GM18526 (cell line): ENCODE results near the gene RSPO3.

Source experiments
- POLR2A ChIP-seq: IDR thresholded peaks from 3 replicates; pipeline ENCODE4 v1.6.1; 2011; ENCODE audit not compliant: insufficient read length; ENCODE audit errors: extremely low read depth

RSPO3 gene

DNA sequence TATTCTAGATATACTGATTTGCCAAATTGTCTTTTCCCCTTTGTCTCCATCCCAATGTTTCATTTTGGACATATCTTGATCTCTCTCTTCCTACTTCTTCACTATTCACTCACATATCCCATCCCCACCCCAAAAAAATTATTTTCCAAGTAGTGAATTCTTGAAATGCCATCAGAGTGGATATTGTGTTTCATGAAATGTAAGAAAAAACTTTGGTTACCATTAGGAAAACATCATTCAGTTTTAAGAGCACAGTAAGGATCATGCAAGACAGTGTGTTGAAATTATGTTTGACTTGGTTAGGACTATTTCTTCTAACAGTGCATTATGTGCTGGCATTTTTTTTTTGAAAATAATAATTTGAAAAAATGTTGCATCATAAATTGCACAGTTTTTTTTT lies 5.7 kb downstream of the RSPO3 start:
- TF ChIP-seq POLR2A: no peak

DNA sequence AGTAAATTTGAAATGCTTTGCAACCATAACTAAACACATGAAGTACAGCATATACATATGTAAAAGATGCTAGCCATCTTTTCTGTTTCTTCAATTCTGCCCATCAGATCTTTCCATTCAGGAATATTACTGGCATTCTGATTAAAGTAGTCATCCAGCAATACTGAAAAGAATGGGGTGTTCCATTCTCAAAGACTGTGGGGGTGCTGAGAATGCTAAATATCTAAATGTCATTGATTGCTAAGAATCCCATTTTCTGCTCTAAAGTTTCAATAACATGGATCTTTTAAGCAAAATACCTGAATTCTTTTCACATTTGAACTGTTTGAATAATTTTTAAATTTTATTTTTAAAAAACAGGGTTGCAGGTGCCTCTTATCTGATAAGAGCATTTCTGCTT lies 6.2 kb downstream of the RSPO3 start:
- no peak for TF ChIP-seq POLR2A

DNA sequence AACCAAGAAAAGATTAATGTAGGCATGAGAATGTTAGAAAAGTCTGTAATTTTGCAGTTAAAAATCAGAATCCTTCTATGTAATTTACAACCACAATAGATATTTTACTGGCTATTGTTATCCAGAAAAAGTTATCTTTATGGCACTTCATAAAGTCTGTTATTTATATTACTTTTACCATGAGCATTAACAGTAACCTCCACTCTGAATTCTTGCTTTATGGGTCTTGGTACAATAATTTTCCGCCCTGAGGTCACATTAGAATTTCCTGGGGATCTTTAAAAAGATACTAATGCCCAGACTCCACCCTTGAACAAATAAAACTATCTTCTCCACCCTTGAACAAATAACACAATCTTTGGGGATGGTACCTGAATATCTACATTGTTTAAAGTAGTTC lies 9.6 kb downstream of the RSPO3 start:
- no peak for TF ChIP-seq POLR2A

DNA sequence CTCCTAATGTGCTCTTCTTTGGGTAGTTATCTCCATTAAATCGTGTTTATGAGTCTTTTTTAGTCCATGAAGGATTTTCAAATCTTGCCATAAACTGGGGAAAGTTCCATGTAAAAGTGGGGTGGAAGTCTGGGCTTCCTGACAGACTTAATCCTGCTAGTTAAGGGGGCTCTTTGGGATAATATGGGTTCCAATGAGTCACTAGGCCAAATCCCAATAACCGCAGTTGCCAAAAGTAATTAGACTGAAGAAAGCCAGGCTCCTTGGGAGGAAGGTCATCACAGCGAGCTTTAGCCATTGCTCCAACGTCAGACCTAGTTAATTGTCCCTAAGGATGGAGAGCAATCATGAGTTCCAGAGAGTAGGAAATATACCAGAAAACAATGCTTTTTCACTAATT lies 10.8 kb downstream of the RSPO3 start:
- TF ChIP-seq POLR2A: no peak

DNA sequence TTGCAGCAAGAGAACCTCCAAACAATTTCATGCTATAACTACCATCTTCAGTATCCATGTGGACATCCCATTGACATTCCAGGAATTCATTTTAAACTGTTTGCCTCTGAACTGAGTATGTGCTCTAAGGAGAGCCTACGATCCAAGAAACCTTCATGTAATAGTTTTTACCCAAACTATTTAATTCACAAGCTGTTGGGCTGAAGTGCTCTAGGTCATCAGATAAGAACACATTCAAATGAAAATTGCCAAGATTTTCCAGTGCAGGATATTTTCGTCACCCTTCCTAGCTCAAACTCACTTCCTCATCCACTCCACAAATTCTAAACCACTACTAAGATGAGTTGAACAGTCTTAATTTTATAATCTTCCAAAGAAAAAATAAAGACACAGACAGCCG lies 12.8 kb downstream of the RSPO3 start:
- no peak for TF ChIP-seq POLR2A

DNA sequence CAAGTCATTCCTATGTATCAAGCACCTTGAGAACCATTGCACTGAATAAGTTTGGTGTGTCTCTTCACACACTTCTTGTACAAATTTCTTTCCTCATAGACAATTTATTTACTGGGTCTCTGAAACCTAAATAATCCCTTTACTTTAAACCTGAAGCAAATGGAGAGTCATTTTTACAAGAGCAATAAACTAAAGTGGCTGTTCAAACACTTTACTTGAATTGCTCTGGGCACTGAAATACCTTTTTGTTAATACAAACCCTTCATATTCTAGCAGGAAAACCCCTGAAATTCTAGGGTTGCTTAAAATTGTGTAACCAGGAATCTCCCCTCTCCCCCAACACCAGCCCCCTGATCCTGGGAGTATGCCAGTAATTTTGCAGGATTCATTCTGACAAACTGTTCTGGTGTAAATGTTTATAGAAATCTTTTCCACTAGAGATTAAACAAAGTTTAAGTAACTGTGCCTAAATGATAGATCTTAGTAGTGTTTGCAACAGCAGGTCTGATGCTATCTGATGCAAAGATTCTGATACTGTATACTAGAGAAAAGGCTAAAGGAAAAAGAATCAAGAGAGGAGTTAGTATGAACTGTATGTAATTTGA lies 13.4 kb downstream of the RSPO3 start:
- TF ChIP-seq POLR2A: no peak

DNA sequence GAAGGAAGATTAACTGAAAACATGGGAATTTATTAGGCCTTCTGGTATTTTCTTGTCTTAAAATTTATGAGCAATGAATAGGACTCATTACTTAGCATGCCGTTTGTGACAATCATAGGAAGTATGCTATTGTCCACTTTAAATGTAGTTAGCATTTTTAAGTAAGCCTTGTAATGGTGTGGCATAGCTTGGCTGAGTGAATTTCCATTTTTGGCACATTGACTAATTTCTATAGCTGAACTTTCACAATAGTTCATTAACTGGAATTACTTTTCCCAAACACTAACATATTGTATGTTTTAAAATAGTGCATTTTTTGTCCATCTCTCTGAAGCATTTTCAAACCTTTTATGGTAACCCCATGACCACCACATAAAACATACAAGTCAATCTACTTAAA lies 15.7 kb downstream of the RSPO3 start:
- TF ChIP-seq POLR2A: no peak

DNA sequence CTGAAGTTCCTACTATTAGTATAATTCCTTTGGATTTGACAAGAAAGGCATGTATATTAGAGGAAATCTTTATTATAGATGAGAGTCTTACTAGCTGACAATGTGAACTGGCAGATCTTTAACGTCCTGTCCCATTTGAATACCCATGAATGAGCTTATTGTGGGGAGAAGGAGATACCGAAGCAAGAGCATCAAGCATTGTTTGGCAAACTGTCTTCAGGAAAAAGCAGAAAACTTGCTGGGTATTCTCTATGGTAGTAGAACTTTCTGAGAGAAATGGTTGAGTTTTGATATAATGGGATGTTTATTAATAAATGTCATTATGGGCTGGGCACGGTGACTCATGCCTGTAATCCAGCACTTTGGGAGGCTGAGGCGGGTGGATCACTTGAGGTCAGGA lies 18.3 kb downstream of the RSPO3 start:
- no peak for TF ChIP-seq POLR2A

DNA sequence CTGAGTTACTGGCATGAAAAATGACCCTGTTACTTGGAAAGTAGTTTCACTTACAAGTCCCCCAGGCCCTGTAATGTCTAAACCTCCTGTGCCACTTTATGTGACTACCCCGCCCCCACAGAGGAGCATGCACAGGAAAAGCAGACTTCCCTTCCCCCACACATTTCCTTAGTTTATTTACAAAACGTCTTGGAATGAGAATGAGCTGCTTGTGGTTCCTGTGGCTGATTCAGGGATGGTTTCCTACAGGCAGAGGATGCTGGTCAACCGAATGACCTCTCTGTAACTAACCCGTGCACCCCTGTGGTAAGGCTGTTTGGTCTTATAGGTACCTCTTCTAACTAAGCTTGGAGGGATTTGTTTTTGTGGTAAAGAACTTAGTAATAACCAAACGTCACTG lies 28.5 kb downstream of the RSPO3 start:
- TF ChIP-seq POLR2A: no peak

DNA sequence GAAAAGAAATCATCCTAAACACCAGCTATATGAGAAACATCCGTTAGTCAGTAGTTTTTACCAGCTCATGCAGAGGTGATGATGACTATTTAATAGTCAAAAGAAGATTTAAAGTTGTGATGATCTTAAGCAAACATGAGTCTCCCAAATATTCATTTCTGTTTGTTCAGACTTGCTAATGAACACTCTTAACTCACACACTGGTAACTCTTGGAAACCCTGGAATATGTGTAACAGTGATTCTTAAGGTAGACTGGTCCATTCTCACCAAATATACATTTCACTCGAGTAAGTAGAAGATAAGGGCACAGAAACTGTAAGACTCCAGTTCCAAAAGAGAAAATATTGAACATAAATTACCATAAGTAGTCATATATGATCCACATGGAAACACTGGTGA lies 29.1 kb downstream of the RSPO3 start:
- no peak for TF ChIP-seq POLR2A

DNA sequence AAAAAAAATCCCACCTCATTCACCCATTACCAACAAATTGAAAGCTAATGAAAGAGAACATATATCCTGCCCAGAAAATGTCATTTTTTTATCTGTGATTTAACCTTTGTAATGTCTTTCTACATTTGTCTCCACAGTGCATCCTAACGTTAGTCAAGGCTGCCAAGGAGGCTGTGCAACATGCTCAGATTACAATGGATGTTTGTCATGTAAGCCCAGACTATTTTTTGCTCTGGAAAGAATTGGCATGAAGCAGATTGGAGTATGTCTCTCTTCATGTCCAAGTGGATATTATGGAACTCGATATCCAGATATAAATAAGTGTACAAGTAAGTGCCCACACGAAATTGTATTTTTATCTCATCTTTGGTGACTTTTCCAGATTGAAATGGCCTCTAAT lies 30.0 kb downstream of the RSPO3 start:
- TF ChIP-seq POLR2A: no peak

DNA sequence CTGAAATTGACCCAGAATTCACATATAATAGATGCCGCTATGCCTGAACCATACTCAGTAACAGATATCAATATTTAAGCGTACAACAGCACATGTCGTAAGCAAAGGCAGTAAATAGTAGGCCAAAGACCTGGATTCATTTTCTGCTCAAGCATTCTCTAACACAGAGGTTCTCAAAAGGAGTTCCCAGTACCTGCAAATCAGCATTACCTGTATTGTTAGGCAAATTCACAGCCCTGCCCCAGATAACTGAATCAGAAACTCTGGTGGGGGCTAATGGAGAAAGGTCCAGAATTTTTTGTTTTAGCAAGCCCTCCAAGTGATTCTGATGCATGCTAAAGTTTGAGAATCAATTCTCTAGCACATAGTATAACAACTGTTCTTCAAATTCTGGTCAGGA lies 36.0 kb downstream of the RSPO3 start:
- no peak for TF ChIP-seq POLR2A

DNA sequence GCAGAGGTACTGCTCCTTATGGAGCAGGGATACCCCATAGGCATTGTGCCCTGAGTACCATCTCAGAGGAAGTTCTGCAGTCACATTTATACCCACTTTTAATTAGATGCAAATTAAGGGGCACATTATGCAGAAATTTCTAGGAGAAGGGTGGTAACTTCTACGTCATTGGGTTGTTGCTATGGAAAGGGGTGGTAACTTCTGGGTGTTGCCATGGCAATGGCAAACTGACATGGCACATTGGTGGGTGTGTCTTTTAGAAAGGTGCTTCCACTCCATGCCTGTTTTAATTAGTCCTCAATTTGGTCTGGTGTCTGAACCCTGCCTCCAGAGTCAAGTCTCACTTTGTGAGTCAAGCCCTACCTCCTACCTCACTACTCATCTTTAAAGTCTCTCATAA lies 42.0 kb downstream of the RSPO3 start:
- no peak for TF ChIP-seq POLR2A

DNA sequence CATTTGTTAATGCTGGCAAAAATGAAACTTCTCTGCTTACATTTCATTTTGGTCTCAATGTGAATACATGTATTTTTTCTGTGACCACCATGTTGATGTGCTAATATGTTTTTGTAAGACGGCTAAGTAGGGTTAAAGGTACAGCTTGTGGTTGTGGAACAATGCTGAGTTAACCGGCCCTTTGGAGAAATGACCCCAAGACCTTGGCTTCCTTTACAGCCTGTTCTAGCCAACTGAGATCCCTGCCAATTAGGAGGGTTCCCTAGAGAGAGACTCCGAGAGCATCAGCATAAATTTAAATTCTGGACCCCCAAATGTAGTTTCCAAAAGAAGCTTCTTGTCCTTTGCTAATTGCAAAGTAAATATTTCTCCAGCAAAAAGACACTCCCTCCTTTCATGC lies 44.4 kb downstream of the RSPO3 start:
- no peak for TF ChIP-seq POLR2A

DNA sequence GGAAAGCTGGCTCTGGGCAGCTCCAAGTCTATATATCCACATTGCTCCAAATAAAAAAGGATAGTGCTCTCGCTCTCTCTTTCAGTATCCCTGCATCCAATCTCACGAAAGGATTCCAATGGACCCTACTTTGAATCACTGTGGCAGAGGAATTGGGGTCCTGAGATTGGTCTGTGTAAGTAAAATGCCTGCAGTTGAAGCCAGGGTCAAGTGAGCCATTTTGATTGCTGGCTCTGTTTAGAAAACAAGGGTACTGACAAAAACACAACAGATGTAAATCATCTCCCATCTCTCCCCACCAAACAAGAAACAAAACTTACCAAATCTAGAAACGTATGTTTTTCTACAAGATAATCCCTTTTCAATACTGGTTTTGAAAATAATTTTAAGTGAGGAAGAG lies 45.6 kb downstream of the RSPO3 start:
- no peak for TF ChIP-seq POLR2A

DNA sequence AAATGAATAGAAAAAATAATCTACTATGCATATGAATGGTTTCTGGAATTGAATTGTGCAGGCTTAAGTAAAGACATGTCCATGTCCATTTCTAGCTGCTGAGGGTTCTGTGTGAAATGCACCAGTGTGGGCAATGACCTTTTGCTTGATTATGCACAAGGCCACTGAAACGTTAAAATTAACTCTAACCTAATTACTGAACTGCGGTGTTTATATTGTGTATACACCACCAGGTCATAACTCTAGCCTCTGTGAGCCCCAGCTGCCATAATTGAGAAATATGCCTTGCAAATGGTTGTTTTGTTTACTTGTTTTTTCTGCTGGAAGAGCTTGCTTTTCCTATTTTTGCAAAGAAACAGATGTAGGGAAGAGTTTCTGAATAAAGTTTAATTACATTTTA lies 46.1 kb downstream of the RSPO3 start:
- no peak for TF ChIP-seq POLR2A

DNA sequence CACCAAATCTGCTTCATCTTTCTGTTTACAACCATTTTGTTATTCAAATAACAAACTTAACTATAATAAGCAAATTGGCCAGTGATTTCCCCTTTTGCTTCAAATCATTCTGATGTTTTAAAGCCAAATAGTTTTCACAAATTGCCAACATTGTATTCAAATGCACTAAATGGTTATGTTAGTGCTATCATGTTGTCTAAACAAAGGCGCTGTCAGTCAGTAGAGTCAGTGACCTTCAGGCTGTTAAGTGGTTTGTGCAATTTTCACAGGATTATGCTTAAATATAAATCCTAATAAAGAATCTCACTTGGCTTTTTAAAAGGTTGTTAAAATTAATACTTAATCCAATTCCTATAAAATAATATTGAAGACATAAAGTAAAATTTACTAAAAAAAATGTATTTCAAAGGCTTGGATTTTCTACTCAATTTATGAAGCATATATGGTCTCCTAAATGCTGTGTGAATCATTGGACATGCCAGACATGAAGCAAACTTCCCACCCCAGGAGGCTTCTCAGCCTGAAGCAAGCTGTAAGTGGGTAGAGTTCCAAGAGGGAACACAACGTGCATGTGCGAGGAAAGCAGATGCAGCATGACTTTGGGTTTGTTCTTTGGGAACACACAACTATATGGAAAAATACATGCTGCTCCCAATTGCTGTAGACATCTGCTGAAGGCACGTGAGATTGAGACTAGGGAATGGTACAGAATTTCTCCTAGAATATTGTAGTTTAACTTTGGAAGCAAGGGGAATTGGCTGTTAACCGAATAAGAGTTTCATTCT lies 54.9 kb downstream of the RSPO3 start:
- no peak for TF ChIP-seq POLR2A

DNA sequence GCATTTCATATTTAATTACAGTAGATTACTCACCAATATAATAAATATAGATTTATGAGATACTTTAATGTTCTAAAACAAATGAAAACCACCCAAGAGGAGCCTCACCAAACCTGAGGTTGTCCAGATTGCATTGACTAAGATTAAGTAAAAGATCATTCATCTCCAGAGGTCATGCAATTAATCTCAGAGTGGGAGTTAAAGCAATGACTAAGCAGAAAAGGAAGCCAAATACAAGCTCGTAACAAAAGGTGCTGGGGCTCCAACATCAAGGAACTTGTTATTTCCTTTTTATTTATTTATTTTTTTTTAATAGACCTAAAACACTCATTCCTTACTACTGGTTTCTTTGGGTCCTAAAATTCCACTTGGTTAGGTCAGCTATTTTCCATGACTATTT lies 57.7 kb downstream of the RSPO3 start:
- TF ChIP-seq POLR2A: no peak
